GM18868 (cell line): ENCODE data around the gene CROCC.
"Not testable (repeated sequence)": the region's sequence is repeated elsewhere in the genome, so short reads cannot be mapped to it uniquely, and the experiment has no call there.

ENCODE experiments used
- ATAC-seq: cut with Tn5 transposase; IDR thresholded peaks from one replicate; pipeline ENCODE4 v1.9.1; 2021; ENCODE audit warnings: mild to moderate bottlenecking, moderate library complexity; ENCODE audit not compliant: unreplicated experiment

The CROCC gene

DNA sequence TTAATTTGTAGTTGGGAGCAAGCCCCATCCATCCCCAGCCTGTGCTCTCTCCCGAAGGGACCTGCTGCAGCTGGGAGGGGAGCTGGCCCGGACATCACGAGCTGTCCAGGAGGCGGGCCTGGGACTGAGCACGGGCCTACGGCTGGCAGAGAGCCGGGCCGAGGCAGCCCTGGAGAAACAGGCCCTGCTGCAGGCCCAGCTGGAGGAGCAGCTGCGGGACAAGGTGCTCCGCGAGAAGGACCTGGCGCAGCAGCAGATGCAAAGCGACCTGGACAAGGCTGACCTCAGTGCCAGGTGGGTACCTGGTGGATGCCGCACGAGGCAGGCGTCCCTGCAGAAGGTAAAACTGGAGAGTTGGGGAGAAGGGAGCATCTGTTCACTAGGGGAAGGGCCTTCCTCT lies 14.8 kb downstream of the CROCC start:
- ATAC-seq, result not testable (repeated sequence)

DNA sequence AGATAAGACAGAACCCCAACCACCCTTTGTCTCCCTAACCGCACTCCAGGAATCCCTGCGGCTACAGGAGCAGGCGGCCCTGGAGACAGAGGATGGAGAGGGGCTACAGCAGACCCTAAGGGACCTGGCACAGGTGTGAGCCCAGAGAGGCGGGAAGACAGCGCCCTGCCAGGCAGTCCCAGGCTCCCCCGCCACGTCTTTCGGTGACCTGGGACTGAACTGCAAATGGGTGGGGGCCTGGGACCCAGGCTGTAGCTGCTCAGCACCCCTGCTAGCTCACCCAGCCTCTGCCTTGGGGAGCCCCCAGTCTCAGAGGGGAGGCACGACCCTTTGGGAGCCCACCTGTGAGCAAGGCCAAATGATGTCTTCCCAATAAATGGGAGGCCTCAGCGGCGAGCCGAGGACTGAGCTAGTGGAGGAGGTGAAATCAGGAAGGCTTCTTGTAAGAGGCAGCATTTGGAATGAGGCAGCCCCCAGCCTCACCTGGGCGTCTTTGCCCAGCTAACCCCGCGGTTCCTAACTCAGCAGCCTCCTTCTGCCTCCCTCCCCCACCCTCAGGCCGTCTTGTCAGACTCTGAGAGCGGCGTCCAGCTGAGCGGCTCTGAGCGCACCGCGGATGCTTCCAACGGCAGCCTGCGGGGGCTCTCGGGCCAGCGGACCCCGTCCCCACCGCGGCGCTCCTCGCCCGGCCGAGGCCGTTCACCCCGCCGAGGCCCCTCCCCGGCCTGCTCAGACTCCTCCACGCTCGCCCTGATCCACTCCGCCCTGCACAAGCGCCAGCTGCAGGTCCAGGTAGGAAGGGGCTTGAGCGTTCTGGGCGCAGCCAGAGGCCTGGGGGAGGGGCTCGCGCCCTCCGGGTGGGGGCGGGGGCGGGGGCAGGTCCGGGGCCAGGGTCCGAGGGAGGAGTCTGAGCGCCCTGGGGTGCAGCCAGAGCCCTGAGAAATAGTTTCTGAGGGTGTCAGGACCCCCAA lies 16.9 kb downstream of the CROCC start:
- ATAC-seq, result no peak

DNA sequence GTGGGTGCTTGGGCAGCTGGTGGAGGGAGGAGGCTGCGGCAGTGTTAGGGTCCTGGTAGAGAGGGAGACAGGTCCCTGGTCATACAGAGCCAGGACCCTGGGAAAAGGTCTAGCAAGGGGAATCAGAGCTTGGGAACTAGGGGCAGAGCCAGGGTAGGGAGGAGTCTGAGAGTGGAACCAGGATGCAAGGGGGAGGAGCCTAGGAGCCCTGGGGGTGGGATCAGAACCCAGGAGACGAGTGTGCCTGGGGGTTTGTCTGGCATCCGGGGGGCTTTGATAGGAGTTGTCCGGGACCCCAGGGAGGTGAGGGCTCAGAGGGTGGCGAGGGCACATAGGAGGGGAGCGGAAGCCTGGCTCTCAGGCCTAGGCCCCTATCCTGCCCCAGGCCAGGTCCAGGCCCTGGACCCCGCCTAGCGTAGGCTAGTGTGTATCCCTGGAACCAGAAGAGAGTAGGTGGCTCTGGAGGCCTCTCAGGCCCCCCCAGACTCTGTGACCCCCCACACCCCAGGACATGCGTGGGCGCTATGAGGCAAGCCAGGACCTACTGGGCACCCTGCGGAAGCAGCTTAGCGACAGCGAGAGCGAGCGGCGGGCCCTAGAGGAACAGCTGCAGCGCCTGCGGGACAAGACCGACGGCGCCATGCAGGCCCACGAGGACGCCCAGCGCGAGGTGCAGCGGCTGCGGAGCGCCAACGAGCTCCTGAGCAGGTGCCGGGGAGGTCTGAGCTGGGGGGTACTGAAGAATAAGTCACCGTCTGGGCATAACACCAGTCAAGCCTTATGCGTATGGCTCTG lies 17.9 kb downstream of the CROCC start:
- not testable (repeated sequence) for ATAC-seq

GRCh38 chr1:16944038-16944437 lies 22.3 kb downstream of the CROCC start:
- ATAC-seq, result no peak

- not testable (repeated sequence) for ATAC-seq
These were observed 23.8 kb downstream of the CROCC start for GRCh38 chr1:16945512-16945911.

- not testable (repeated sequence) for ATAC-seq
These were observed 24.5 kb downstream of the CROCC start for GRCh38 chr1:16946185-16946584.

DNA sequence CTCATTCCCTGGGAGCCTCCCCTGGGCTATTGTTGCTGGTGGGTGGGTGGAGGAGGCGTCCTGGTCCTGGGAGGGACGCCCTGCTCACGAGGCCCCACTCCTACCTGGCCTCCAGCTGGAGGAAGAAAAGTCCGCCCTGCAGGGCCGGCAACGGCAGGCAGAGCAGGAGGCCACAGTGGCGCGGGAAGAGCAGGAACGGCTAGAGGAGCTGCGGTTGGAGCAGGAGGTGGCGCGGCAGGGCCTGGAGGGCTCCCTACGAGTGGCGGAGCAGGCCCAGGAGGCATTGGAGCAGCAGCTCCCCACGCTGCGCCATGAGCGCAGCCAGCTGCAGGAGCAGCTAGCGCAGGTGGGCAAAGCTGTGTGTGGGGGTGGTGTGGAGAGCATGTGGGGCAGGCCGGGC lies 24.9 kb downstream of the CROCC start:
- ATAC-seq, result no peak

- not testable (repeated sequence) for ATAC-seq
These were observed 26.7 kb downstream of the CROCC start for GRCh38 chr1:16948282-16948891.

- not testable (repeated sequence) for ATAC-seq
These were observed 27.3 kb downstream of the CROCC start for GRCh38 chr1:16949026-16949425.

GRCh38 chr1:16952376-16952775 lies 30.6 kb downstream of the CROCC start:
- not testable (repeated sequence) for ATAC-seq

DNA sequence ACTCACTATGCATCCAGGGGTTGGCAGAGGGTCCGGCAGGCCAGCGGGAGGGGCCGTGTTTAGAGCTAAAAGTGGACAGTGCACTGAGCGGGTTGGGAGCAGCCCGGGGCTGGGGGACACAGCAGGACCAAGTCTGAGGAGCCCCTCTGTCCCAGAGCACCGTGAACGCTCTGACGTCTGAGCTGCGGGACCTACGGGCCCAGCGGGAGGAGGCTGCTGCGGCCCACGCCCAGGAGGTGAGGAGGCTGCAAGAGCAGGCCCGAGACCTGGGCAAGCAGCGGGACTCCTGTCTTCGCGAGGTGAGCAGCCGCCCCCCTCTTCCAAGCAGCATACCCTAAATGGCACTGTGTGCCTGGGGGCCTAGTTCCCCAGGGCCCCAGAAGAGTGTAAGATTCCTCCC lies 32.8 kb downstream of the CROCC start:
- ATAC-seq, result no peak

- ATAC-seq, result no peak
These were observed 33.5 kb downstream of the CROCC start for GRCh38 chr1:16955186-16955585.

- no peak for ATAC-seq
These were observed 35.0 kb downstream of the CROCC start for GRCh38 chr1:16956775-16957174.

DNA sequence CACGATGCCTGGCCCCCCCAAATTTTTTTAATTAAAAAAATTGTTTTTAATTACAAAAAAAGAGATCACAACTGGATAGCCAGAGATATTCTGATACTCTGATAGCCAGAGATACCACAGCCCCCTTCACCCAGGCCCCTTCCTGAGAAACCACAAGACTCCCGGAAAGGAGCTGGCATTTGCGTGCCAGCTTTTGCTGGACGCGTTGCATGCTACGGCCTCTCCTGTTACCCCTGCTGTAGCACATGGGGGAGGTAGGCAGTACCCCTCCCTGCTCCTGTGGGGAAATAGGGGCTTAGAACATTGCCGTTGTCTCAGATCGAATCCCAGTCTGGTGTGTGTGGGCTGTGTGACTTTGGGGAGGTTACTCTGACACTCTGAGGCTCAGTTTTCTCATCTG lies 36.0 kb downstream of the CROCC start:
- ATAC-seq, result no peak

- ATAC-seq, result no peak
These were observed 36.7 kb downstream of the CROCC start for GRCh38 chr1:16958475-16958874.

GRCh38 chr1:16960560-16961296 lies 39.0 kb downstream of the CROCC start:
- ATAC-seq, result peak; percentile 59

DNA sequence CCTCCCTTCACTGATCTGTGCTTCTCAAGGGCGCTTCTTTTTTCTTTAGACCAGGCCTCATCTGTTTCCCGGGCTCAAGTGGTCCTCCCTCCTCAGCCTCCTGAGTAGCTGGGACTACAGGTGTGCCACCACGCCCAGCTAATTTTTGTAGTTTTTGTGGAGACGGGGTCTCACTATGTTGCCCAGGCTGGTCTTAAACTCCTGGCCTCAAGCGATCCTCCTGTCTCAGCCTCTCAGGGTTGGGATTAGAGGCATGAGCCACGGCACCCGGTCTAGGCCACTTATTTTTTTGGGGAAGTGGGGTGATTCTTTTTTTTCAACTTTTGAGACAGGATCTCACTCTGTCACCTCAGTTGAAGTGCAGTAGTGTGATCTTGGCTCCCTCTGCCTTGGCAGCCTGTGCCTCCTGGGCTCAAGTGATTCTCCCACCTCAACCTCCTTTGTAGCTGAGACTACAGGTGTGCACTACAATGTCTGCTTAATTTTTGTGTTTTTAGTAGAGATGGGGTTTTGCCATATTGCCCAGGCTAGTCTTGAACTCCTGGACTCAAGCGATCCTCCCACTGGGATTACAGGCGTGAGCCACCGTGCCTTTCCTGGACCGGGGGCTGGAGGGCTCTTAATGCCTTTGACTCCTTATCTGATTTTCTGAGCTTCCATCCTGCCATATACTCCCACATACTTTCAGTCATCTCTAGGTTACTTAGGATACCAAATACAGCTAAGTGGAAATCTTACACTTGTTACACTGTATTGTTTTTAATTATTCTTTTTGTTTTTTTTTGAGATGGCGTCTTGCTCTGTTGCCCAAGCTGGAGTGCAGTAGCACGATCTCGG lies 39.8 kb downstream of the CROCC start:
- ATAC-seq, result no peak

GRCh38 chr1:16964169-16964568 lies 42.4 kb downstream of the CROCC start:
- not testable (repeated sequence) for ATAC-seq

- ATAC-seq, result no peak
These were observed 43.8 kb downstream of the CROCC start for GRCh38 chr1:16965486-16966067.
